Measurements from ENCODE around the gene TMEM229B.
A peak's percentile ranks its signal among the peaks of the same experiment; 100 is the strongest.

Gene TMEM229B

DNA sequence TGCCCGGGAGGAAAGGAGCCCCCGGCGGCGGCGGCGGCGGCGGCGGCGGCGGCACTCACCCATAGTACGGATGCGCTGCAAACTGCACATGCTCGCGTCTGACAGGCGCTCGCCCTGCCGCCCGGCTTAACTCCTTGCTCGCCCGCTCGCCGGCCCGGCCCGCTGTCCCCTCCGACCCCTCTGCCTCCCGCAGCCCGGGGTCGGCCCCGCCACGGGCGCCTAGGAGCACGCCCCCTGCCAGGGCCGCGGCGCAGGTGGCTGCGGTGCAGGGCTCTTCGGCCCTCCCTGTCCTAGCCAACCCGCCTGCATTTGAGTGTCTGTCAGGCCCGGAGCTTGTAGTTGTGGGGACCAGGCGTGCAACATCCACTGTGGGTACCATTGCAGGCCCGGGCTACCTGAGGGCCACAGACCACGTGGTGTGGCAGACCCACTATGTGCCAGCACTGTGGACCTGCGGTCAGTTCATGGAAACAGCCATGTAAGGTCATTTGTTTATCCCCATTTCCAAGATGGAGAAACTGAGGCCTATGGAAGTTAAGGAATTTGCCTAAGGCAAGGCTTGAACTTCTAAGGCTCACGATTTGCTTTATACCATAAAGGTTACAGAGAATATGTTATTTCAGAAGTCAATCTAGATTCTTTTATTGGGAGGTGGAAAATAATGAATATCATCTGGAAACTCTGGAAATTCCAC, 27.0 kb upstream of the TMEM229B start:
- DNase-seq: peak in 11 of 51 donors; percentile 16 to 71 (median 51)

DNA sequence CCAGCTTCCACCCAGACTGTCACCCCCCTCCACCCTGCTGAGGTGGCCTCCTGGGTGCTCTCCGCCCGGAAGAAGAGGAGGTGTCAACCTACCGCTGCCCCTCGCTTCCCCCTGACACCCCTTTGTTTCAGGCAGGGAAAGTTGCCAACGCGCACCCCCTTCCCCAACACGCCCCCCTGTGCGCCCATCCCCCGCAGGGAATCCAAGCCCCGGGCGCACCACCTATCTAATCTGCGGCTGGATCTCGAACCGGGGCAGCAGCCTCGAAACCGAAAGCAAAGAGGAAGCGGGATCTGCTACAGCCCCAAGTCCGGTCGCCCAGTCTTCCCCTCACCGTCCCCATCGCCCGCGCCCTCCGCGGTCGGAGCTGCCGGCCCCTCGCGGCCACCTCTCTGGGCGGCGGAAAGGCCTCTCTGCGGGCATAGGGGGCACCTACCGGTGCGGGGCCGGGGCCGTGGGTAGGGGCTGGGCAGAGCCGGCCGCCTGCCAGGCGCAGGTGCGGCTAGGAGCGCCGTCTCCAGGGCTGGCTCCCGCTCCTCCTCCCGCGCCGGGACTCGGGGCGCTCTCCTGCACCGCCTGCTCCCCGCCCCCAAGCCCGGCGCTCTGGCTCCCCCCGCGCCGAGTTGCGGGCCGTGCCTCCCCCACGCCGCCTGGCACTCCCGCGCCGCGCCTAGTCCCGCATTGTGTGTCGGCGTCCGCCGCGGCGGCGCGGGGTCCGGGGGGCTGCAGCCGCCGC, 26.3 kb upstream of the TMEM229B start:
- DNase-seq: peak in 20 of 51 donors; percentile 13 to 71 (median 46)

DNA sequence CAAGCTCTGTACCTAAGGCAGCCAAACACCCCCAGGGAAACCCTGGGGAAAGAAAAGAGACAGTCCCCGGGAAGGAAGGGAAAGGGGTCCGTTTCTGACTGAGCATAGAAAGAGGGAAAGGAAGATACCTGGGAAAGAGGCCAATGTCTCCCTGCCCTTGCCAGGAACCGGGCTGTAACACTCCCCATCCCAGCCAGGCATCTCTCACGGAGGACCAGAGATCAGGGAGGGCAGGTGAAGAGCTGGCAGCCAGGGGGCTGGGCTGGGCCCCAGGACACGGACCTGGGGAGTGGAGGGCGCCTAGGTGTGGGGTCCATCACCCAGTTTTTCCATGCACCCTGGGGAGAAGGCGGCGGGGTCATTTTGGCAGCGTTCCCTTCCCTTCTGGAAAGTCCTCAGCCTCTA, 25.7 kb upstream of the TMEM229B start:
- peak in 3 of 51 donors; percentile 19 to 40 (median 29) for DNase-seq

DNA sequence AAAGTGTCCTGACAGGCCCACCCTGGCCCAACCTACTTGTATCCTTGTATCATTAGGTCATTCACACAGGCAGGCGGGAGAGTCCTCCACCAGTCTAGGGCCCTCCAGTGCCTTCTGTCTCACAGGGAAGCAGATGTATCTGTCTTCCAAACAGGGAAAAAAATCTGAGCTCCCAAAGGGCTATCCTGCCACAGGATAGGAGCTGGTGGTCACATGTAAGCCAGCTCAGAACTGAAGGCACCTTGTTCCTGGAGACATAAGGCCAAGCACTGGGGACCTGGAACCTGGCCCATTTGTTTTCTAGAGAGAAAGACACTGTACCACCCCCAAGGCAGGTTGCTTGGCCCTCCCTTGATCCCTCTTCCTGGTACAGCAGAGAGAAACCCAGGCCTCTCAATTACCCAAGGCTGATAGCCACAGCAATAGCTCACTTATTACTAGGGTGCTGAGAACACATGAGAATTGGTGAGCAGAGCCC, 25.1 kb upstream of the TMEM229B start:
- DNase-seq: peak in 3 of 51 donors; percentile 14 to 23 (median 22)

DNA sequence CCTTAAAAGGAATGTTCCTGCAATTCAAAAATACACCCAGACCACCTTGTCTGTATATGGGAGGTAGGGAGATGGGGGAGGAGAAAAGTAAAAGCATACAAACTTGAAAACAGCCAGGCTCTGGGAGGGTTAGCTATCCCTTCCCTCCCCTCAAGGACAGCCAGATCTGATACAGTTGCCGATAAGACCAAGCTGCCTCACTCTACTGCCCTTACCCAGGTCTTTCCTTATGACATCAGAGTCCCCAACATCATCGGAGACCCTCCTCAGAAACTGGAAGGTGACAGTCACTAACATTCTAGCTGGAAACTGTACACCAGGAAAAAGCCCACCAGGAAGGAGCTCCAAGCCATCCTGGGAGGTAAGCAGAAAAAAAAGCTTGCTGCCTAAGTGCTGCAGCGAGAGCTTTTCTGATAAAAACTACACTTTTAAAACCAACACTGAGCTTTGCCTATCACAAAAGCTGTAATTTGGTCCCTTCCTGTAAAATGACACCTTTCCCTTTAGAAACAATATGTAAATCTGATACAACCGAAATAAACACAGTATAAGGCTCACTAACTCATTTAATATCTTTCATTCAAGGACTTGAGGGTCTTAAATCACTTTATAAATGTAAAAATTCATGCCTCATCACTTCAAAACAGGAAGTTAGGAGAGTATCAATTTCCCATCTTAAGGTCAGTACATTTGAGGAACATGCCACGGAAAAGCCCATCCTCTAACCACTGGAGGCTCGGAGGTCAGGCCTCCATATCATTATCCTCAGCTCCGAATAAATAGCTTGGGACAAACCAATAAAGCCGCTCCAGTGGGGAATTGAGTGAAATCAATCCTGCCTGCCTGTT, 24.2 kb upstream of the TMEM229B start:
- no peak for DNase-seq

DNA sequence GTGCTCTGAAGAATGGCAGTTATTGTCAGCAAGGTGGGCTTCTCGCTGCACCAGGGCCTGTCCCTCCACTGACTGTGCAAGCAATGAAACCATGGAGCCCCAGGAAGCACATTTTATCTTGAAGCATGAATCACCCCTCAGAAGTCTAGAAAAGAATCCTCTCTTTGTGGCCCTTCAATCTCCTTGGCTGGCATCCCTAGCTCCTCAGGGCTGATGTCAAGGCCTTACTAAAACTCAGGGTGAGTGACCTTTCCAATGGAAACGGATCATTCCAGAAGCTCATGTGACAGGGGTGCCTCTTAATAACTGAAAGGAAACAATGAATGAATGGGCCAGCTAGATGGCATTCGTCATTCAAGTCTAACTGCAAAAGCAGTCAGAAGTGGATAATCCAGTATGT, 22.3 kb upstream of the TMEM229B start:
- peak in 4 of 51 donors; percentile 17 to 33 (median 30) for DNase-seq

- DNase-seq: no peak
Measured at GRCh38 chr14:67510121-67510520, 21.6 kb upstream of the TMEM229B start.

DNA sequence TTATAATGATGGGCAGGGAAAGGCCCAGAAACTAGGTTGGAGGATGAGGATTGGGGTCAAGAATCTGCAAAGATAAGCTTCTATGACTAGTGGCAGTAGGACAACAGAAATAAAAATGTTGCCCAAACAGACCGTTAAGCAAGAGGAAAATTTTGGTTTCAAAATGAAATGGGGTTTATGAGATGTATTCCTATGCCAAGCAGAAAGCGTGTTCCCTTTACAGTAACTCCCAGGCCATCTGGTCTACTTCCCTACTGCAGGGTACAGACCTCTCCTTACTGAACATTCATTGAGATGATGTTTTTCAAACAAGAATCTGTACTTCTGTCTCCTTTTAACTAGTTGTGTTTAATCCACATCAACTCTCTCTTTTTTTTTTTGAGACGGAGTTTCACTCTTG, 20.4 kb upstream of the TMEM229B start:
- no peak for DNase-seq

DNA sequence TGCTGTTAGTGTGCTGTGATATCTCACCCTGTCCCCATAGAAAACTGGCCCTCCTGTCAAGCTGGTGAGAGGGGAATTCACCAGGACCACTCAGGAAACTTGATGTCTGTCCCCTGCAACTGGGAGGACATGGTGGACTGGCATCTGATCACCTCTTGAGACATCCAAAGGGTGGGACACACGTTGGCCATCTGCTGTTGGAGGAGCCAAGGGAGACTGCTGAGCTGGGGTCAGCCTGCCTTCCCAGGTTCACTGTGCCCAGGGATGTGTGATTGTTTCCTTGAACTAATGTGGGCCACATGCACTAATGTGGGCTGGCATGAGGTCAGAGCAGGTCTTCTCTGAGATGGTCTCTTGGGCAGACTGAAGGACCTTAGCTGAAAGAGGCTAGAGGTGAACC, 16.7 kb upstream of the TMEM229B start:
- DNase-seq: no peak

- no peak for DNase-seq
Measured at GRCh38 chr14:67503331-67503730, 14.8 kb upstream of the TMEM229B start.

DNA sequence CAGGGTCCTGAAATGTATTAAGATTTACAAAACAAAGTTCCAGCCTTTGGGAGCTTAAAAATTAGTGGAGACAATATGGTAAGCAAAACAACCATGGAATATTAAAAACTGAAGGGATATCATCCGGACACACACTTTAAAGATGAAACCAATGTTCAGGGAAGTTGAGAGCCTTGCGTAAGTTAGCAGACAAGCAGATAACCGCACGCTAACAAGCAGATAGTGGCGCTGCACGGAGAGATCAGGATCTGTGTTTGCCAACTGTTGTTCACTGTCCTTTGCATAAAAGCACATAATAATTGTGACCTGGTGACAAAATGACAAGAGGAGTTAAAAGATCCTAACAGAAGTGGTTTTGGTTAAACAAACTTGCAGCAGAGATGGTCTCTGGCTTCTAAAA, 14.3 kb upstream of the TMEM229B start:
- no peak for DNase-seq

- DNase-seq: no peak
Measured at GRCh38 chr14:67501670-67502069, 13.1 kb upstream of the TMEM229B start.

- no peak for DNase-seq
Measured at GRCh38 chr14:67500981-67501380, 12.5 kb upstream of the TMEM229B start.

DNA sequence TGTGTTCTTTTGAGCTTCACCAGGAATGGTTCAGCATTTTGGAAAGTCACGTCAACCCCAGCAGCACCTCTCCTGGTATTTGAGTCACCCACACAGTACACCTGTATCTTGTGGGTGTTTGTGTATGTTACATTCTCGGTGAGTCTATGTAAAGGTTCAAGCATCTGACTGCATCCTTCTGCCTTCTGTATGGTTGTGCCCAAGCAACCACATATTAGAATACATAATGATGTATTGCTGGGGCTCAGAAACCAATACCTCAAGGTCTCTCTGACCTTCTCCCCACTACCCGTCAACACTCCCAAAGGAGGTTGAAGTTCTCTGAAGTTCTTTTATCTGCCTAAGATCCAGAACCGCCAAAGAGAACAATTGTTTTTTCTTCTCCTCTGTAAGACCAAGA, 9.2 kb upstream of the TMEM229B start:
- DNase-seq: no peak

DNA sequence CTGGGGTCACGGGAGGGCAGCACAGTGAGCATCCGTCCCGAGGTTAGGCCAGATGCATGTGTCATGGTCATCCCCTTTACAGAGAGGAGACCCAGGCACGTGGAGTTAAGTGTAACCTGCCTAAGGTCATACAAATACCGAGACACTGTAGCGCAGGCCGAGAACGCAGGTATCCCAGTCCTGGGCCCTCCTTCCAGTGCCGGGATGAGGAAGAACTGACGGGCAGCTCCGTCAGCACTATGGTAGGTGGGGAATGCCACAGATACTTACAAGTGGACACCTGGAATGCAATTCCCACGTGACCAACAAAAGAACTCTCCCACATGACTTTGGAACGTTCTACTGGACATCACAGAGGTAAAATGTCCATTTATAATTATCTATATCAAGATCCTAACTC, 8.7 kb upstream of the TMEM229B start:
- DNase-seq: no peak

DNA sequence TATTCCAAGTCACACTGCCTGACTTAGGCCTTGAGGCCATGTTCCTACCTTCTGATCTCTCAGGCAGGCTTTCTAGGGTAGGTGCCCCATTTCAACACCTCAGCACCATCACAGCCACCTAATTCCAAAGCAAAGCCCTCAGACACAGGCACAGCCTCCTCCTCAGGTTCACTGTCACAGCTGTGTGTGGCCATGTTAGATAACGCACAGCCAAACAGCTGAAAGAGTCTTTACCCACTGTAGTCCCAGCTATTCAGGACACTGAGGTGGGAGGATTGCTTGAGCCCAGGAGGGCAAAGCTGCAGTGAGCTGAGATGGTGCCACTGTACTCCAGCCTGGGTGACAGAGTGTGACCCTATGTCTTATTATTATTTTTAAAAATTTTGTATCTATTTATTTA, 7.3 kb upstream of the TMEM229B start:
- DNase-seq: no peak

DNA sequence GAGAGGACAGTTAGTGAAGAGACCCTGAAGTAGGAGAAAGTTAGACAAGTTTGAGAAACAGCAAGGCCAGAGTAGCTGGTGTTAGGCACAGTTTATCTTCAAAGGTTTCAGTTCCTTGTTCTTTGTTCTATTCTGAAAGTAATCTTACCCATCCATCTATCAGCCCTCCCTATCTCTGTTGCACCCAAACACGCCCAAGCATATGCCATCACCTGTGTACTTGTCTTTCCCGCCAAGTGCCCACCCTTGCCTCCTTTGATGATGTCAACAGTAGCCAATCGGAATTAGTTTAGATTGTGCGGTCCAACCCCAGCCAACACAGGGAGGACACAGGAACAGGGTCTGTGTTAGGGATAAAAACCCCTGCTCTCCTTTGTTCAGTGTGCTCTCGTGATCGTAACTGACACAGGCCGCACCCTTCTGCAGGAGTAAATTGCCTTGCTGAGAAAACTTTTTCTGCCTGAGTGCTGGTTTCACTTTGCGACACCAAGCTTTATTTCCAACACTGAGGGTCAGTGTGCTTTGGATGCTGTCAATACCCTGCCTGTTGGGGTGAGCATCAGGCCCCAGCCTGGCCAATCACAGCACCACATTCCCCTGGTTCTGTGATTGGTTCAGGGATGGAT, 4.7 kb upstream of the TMEM229B start:
- DNase-seq: no peak

GRCh38 chr14:67492538-67492937, 4.0 kb upstream of the TMEM229B start:
- DNase-seq: no peak

DNA sequence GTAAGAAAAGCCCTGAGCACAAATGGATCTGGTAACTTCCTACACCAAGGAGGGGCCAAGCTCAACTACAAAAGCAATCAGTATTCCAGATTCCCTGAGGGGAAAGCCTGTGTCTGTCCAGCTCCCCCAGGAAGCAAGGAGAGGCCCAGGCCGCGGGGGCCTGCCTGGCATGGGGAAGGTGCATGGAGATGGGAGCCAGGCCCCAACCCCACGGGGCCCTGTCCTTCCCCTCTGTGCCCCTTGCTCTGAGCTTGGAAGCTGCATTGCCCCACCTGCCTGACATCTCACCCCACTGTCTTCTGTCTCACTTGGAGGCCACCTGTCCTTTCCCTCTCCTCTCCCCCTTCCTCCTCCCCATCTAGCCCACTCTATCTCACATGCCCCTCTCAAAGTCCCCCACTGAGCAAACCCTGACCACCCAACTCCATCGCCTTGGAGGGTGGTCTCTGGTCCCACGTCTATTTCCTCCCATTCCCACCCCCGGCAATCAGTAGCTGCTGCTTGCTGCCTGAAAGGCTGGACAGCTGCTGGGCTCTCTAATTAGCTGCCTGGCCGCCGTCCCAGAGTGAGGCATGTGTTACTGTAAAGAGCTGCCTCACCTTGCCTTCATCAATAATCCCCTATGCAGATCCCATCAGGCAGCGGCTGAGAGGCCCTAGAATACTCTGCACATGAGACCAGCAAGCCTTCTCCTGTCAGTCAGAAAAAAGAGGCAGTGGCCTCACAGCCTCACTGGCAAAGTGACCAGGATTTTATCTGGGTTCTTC, 3.4 kb upstream of the TMEM229B start:
- DNase-seq: peak in 5 of 51 donors; percentile 9 to 34 (median 18)

DNA sequence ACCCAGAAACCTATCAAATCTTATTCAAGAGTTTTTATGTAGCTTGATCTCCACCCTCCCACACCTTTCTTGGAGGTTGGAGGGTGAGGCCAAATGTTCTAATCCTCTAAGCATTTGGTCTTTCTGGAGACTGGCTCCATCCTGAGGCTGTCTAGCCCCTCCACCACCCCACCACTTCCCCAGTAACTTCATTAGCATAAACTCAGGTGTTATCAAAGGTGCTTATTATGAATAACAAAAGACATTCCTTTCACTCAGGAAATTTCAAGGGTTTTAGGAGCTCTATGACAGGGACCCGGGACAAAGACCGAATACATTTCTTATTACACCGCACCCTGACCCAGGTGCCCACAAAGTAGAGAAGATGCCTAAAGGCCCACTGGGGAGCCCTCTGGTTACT, 2.8 kb upstream of the TMEM229B start:
- no peak for DNase-seq

- DNase-seq: no peak
Measured at GRCh38 chr14:67490196-67490595, 1.7 kb upstream of the TMEM229B start.

All from hypothalamus (tissue), 51 donors.